PC-9 (cell line): ENCODE measurements around the gene TRIM7. TPM values are rescaled to one million over a fixed set of nuclear protein-coding genes. Genes with fewer than 3 reads are reported as not detected.
A peak's percentile ranks its signal among the peaks of the same experiment; 100 is the strongest.

Source experiments
- BruUV-seq: library from RNA; stranded (reverse); fragments of 400-500 nt; replicated peaks from 2 replicates; lab custom pipeline; 2021; lab: Mats Ljungman, UMichigan
- CTCF ChIA-PET: fragments of 300-600 bp; sonication (Branson Sonifier 250); formaldehyde crosslinking; loops from one replicate; lab custom pipeline; 2022; ENCODE audit warnings: antibody characterized with exemption; lab: Charles Lee
- POLR2A ChIA-PET: fragments of 300-600 bp; sonication (Branson Sonifier 250); formaldehyde crosslinking; loops from one replicate; lab custom pipeline; 2022; ENCODE audit warnings: antibody characterized with exemption; ENCODE audit not compliant: unreplicated experiment; lab: Charles Lee
- DNase-seq, 2 experiments: peaks; one replicate each; pipeline versions ENCODE4 v3.0.0 to v3.0.0-alpha.2; 2015 to 2022; ENCODE audit warnings: mixed read lengths in 1 of 2
- H2AFZ ChIP-seq: fragments of 200-600 bp; sonication (generic); 2 replicates; pipeline ENCODE4 v1.8.1; 2017; ENCODE audit warnings: antibody characterized with exemption
- H3F3A ChIP-seq: fragments of 200-600 bp; sonication (generic); 2 replicates; pipeline ENCODE4 v1.8.1; 2017; ENCODE audit warnings: antibody characterized with exemption, mild to moderate bottlenecking, low read depth; ENCODE audit not compliant: insufficient read depth
- H3K27ac ChIP-seq: fragments of 200-600 bp; sonication (generic); 2 replicates; pipeline ENCODE4 v1.6.1; 2016; ENCODE audit warnings: mixed run types
- H3K27me3 ChIP-seq: fragments of 200-600 bp; sonication (generic); 2 replicates; pipeline ENCODE4 v1.6.1; 2016; ENCODE audit warnings: low read depth, mixed run types; ENCODE audit not compliant: insufficient read depth
- H3K36me3 ChIP-seq: fragments of 200-600 bp; sonication (generic); 2 replicates; pipeline ENCODE4 v1.6.1; 2016; ENCODE audit warnings: low read depth, mixed run types
- H3K4me1 ChIP-seq: fragments of 200-600 bp; sonication (generic); replicated peaks from 2 replicates; pipeline ENCODE4 v1.6.1; 2016; ENCODE audit warnings: mixed run types; ENCODE audit not compliant: insufficient read depth
- H3K4me2 ChIP-seq: fragments of 200-600 bp; sonication (generic); 2 replicates; pipeline ENCODE4 v1.6.1; 2017; ENCODE audit warnings: mixed run types
- H3K4me3 ChIP-seq: fragments of 200-600 bp; sonication (generic); 2 replicates; pipeline ENCODE4 v1.6.1; 2016; ENCODE audit warnings: mixed run types
- H3K79me2 ChIP-seq: fragments of 200-600 bp; sonication (generic); 2 replicates; pipeline ENCODE4 v1.6.1; 2017; ENCODE audit warnings: low read depth, mixed run types
- H3K9me2 ChIP-seq: fragments of 200-600 bp; sonication (generic); 2 replicates; pipeline ENCODE4 v1.8.1; 2017; ENCODE audit warnings: mild to moderate bottlenecking; ENCODE audit not compliant: insufficient read depth
- H3K9me3 ChIP-seq: fragments of 200-600 bp; sonication (generic); 2 replicates; pipeline ENCODE4 v1.8.1; 2016; ENCODE audit warnings: low read depth; ENCODE audit not compliant: insufficient read depth
- H4K20me1 ChIP-seq: fragments of 200-600 bp; sonication (generic); 2 replicates; pipeline ENCODE4 v1.8.1; 2017; ENCODE audit not compliant: insufficient read depth
- EZH2 ChIP-seq: fragments of 200-600 bp; sonication (generic); IDR thresholded peaks from 2 replicates; pipeline ENCODE4 v1.8.0; 2017; ENCODE audit warnings: antibody characterized with exemption, low read depth
- intact Hi-C: fragments of 100-400 bp; cut with micrococcal nuclease; formaldehyde crosslinking; loops from one replicate; pipeline ENCODE4 v1.10.0; 2022; ENCODE audit not compliant: unreplicated experiment
- total RNA-seq: library from RNA; stranded (reverse); gene quantifications from 2 replicates; pipeline ENCODE4 v1.2.3, GENCODE V29; 2021
- TF ChIP-seq, protein P1 (sequence below): fragments of 200-600 bp; sonication (generic); conservative IDR thresholded peaks from 2 replicates; pipeline ENCODE4 v1.6.1; 2017; ENCODE audit warnings: mixed run types, antibody characterized with exemption, mild to moderate bottlenecking, moderate library complexity

Gene TRIM7
- total RNA-seq, 1 experiment from 2014 or later, result 9.2 TPM

- POLR2A ChIA-PET, result interaction anchor here (0.7 kb wide), 1 partner anchor 18 kb away, joined by 8 read pairs; no protein-coding TSS in a partner anchor
- Histone ChIP-seq H3K4me1 (peaks cover 12% of the 10 kb centered on the region), H3K9me3 (no peaks in the 10 kb centered on the region), H3K79me2 (no peaks in the 10 kb centered on the region), H3F3A (peaks cover 27% of the 10 kb centered on the region; the same call in 1 of the 2 replicates), H3K27me3 (no peaks in the 10 kb centered on the region), H3K36me3 (no peaks in the 10 kb centered on the region), H3K9me2 (no peaks in the 10 kb centered on the region), H4K20me1 (no peaks in the 10 kb centered on the region), H3K4me3 (peak overlapping the region; percentile 69), H3K27ac (no peak overlapping the region), H3K4me2 (peak overlapping the region; percentile 82), H2AFZ (no peak overlapping the region)
- peak in 1 of 2 experiments; percentile 28 for DNase-seq
- CTCF ChIA-PET, result no interaction called here
- intact Hi-C loops, result loop anchor here (1.0 kb wide), 1 partner anchor 15 kb away; no protein-coding TSS in a partner anchor
- TF ChIP-seq EZH2, result no peak
- TF ChIP-seq, protein P1, sequence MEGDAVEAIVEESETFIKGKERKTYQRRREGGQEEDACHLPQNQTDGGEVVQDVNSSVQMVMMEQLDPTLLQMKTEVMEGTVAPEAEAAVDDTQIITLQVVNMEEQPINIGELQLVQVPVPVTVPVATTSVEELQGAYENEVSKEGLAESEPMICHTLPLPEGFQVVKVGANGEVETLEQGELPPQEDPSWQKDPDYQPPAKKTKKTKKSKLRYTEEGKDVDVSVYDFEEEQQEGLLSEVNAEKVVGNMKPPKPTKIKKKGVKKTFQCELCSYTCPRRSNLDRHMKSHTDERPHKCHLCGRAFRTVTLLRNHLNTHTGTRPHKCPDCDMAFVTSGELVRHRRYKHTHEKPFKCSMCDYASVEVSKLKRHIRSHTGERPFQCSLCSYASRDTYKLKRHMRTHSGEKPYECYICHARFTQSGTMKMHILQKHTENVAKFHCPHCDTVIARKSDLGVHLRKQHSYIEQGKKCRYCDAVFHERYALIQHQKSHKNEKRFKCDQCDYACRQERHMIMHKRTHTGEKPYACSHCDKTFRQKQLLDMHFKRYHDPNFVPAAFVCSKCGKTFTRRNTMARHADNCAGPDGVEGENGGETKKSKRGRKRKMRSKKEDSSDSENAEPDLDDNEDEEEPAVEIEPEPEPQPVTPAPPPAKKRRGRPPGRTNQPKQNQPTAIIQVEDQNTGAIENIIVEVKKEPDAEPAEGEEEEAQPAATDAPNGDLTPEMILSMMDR, result no peak
- no TSS peak for BruUV-seq
These were observed 1.0 kb upstream of the TRIM7 start for GRCh38 chr5:181205761-181206649.

DNA sequence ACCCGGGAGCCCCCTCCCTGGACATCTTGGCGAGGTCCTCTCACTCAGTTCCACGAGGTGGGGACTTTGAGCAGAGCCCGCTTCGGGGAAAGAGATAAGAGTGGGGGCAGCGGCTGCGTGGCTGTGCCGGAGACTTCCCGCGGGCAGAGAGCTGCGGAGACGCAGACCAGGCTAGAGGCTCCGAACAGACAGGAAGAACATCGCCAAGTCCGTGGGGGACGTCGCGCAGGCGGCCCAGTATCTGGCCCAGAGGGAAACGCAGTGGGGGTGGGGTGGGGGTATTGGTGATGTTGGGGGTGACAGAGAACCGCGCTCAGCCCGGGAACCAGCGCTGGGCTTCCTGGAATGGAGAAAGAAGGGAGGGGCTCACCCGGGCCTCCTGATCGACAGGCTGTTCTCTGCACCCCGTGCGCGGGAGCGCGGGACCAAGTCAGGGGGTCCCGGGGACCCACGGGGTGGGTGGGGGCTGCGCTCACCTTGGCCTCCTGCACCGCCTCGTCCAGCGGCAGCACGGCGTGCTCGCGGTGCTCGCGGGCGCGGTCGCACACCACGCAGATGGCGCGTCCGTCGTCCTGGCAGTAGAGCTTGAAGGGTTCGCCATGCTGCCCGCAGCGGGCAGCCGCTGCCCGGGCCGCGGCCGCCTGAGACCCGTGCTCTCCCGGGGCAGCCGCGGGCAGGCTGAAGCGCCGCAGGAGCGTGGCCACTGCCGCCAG, 727 bp downstream of the TRIM7 start:
- peaks cover 12% of the 10 kb centered on the region for H3K4me1 ChIP-seq

More for the DNA sequence above, 727 bp downstream of the TRIM7 start:
- no peaks in the 10 kb centered on the region for H3K9me2 ChIP-seq
- BruUV-seq, result no TSS peak
- no peaks in the 10 kb centered on the region for H3K27me3 ChIP-seq
- ChIA-PET CTCF (interaction anchor here (0.6 to 0.9 kb wide), 2 partner anchors 12 kb away, joined by 3 to 13 read pairs; no protein-coding TSS in a partner anchor), POLR2A (interaction anchor here (0.6 to 0.7 kb wide), 3 partner anchors 8 to 13 kb away, joined by 4 read pairs; no protein-coding TSS in a partner anchor)
- H3K79me2 ChIP-seq, result no peaks in the 10 kb centered on the region
- H3K4me3 ChIP-seq, result peak overlapping the region; percentile 65
- no peaks in the 10 kb centered on the region for H4K20me1 ChIP-seq
- DNase-seq, result peak in 1 of 2 experiments; percentile 44
- peak overlapping the region; percentile 82 for H3K4me2 ChIP-seq
- H3K9me3 ChIP-seq, result no peaks in the 10 kb centered on the region
- H3K27ac ChIP-seq, result no peak overlapping the region
- no peaks in the 10 kb centered on the region for H3K36me3 ChIP-seq
- TF ChIP-seq EZH2, result no peak
- TF ChIP-seq, protein P1, result no peak
- H2AFZ ChIP-seq, result peak overlapping the region; percentile 93
- H3F3A ChIP-seq, result peaks cover 24% of the 10 kb centered on the region; the same call in 1 of the 2 replicates
- intact Hi-C loops, result no loop called here
